ENCODE results near the gene SMAD6. TPM values are rescaled to one million over a fixed set of nuclear protein-coding genes. Genes with fewer than 3 reads are reported as not detected.

The SMAD6 gene
- polyA plus RNA-seq, 1 of the 3 experiments (the other 2 are of a cell fraction) = 4.5 TPM

DNA sequence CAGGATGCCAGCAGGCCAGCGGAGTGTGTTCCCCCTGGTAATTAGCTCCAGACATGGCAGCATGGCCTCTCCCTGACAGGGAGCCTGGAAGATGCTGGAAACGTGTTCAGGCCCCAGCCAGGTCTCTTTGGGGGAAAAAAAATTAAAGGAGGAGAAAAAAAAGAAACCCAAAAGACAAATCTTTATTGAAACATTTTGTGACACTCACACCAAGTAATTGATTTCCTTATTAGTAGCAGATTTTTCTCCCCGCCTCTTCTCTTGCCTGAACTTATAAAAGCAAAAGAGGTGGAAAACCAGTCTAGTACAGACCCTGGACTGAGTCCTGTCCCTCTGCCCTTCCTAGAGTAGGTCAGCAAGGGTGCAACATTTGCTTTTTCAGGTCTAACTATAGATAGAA lies 42.7 kb upstream of the SMAD6 start:
- no peaks in the 10 kb centered on the region for H3K9me2 ChIP-seq
- H3K36me3 ChIP-seq (replicated peaks in 1 of 2; ENCODE audit: control insufficient read depth in 1 of 2, insufficient read depth in 2 of 2, low read length in 1 of 2) = no peaks in the 10 kb centered on the region
- 92% methylated on average over 3 of the region's 3 CpGs for WGBS (ENCODE audit: low lambda C conversion rate)
- no peak overlapping the region for H2AFZ ChIP-seq (ENCODE audit: low read depth)
- no peak overlapping the region for H3K4me3 ChIP-seq (ENCODE audit: low read depth in 2 of 2, low read length in 1 of 2)
- ChIA-PET CTCF (no interaction called here), POLR2A (no interaction called here)
- peaks cover 4 to 10% of the 10 kb centered on the region in 2 experiments; a peak in 2 of 4 replicates for H3K4me1 ChIP-seq (ENCODE audit: control insufficient read depth in 1 of 2, insufficient read depth in 2 of 2, low read depth in 1 of 2, low read length in 1 of 2)
- H3K27ac ChIP-seq (ENCODE audit: low read depth in 2 of 2, low read length in 1 of 2) = no peak overlapping the region
- TF ChIP-seq RCOR1 (IDR thresholded peaks at IDR 0.05; ENCODE audit: low read length) = no peak
- TF ChIP-seq RXRA (IDR thresholded peaks at IDR 0.05; ENCODE audit: borderline replicate concordance, low read depth) = no peak
- TF ChIP-seq, protein P1, sequence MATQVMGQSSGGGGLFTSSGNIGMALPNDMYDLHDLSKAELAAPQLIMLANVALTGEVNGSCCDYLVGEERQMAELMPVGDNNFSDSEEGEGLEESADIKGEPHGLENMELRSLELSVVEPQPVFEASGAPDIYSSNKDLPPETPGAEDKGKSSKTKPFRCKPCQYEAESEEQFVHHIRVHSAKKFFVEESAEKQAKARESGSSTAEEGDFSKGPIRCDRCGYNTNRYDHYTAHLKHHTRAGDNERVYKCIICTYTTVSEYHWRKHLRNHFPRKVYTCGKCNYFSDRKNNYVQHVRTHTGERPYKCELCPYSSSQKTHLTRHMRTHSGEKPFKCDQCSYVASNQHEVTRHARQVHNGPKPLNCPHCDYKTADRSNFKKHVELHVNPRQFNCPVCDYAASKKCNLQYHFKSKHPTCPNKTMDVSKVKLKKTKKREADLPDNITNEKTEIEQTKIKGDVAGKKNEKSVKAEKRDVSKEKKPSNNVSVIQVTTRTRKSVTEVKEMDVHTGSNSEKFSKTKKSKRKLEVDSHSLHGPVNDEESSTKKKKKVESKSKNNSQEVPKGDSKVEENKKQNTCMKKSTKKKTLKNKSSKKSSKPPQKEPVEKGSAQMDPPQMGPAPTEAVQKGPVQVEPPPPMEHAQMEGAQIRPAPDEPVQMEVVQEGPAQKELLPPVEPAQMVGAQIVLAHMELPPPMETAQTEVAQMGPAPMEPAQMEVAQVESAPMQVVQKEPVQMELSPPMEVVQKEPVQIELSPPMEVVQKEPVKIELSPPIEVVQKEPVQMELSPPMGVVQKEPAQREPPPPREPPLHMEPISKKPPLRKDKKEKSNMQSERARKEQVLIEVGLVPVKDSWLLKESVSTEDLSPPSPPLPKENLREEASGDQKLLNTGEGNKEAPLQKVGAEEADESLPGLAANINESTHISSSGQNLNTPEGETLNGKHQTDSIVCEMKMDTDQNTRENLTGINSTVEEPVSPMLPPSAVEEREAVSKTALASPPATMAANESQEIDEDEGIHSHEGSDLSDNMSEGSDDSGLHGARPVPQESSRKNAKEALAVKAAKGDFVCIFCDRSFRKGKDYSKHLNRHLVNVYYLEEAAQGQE (IDR thresholded peaks at IDR 0.05; ENCODE audit: low read depth, low read length) = no peak
- TF ChIP-seq, protein P2, sequence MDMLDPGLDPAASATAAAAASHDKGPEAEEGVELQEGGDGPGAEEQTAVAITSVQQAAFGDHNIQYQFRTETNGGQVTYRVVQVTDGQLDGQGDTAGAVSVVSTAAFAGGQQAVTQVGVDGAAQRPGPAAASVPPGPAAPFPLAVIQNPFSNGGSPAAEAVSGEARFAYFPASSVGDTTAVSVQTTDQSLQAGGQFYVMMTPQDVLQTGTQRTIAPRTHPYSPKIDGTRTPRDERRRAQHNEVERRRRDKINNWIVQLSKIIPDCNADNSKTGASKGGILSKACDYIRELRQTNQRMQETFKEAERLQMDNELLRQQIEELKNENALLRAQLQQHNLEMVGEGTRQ (IDR thresholded peaks at IDR 0.05; ENCODE audit: borderline replicate concordance, low read depth, low read length) = no peak
- TF ChIP-seq GATA2 (CRISPR knock-in tag; IDR thresholded peaks at IDR 0.05) = no peak
- TF ChIP-seq, protein P3, sequence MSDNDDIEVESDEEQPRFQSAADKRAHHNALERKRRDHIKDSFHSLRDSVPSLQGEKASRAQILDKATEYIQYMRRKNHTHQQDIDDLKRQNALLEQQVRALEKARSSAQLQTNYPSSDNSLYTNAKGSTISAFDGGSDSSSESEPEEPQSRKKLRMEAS (IDR thresholded peaks at IDR 0.05; ENCODE audit: low read depth) = no peak
- TF ChIP-seq, protein P4, sequence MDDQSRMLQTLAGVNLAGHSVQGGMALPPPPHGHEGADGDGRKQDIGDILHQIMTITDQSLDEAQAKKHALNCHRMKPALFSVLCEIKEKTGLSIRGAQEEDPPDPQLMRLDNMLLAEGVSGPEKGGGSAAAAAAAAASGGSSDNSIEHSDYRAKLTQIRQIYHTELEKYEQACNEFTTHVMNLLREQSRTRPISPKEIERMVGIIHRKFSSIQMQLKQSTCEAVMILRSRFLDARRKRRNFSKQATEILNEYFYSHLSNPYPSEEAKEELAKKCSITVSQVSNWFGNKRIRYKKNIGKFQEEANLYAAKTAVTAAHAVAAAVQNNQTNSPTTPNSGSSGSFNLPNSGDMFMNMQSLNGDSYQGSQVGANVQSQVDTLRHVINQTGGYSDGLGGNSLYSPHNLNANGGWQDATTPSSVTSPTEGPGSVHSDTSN (IDR thresholded peaks at IDR 0.05) = no peak
- no peak for TF ChIP-seq POLR2AphosphoS5 (IDR thresholded peaks at IDR 0.05; ENCODE audit: low read depth, low read length)
- no peak for TF ChIP-seq FOXJ3 (CRISPR knock-in tag; IDR thresholded peaks at IDR 0.05)
- TF ChIP-seq ELF1 (IDR thresholded peaks at IDR 0.05) = no peak
- no peak for TF ChIP-seq RAD21 (IDR thresholded peaks at IDR 0.05; ENCODE audit: low read length)
- TF ChIP-seq JUND (IDR thresholded peaks at IDR 0.05) = no peak
- TF ChIP-seq NFIC (IDR thresholded peaks at IDR 0.05; ENCODE audit: borderline replicate concordance) = no peak
- TF ChIP-seq CHD2 (IDR thresholded peaks at IDR 0.05; ENCODE audit: low read length, partially characterized antibody) = no peak
- TF ChIP-seq TAF1 (IDR thresholded peaks at IDR 0.05; ENCODE audit: borderline replicate concordance, low read depth, low read length) = no peak
- no peaks in the 10 kb centered on the region for H3K79me2 ChIP-seq (ENCODE audit: insufficient read depth)
- no peaks in the 10 kb centered on the region for H3K27me3 ChIP-seq (ENCODE audit: insufficient read depth)
- H3K9me3 ChIP-seq = no peaks in the 10 kb centered on the region
- H3F3A ChIP-seq (replicated peaks; ENCODE audit: insufficient read depth) = no peaks in the 10 kb centered on the region
- H4K20me1 ChIP-seq (ENCODE audit: insufficient read depth) = no peaks in the 10 kb centered on the region
- H3K4me2 ChIP-seq = no peak overlapping the region
- H3K9ac ChIP-seq = no peak overlapping the region
- no peak for DNase-seq

Data from SK-N-SH (cell line).